MM.1S (cell line): ENCODE data around the gene CCR3.

Source experiments
- DNase-seq: peaks from one replicate; pipeline ENCODE4 v3.0.0-alpha.2; 2015
- H2AFZ ChIP-seq: fragments of 300-600 bp; sonication (generic); 2 replicates; pipeline ENCODE4 v1.6.0; 2016; ENCODE audit warnings: antibody characterized with exemption, low read length
- H3F3A ChIP-seq: fragments of 300-600 bp; sonication (generic); 2 replicates; pipeline ENCODE4 v1.6.1; 2016; ENCODE audit warnings: mild to moderate bottlenecking, antibody characterized with exemption, low read length, moderate library complexity, mixed read lengths; ENCODE audit not compliant: insufficient read depth
- H3K27ac ChIP-seq: fragments of 300-600 bp; sonication (generic); 2 replicates; pipeline ENCODE4 v1.5.1; 2016; ENCODE audit warnings: mild to moderate bottlenecking, low read length
- H3K27me3 ChIP-seq: fragments of 300-600 bp; sonication (generic); replicated peaks from 2 replicates; pipeline ENCODE4 v1.6.0; 2016; ENCODE audit warnings: low read length; ENCODE audit not compliant: insufficient read depth
- H3K36me3 ChIP-seq: fragments of 300-600 bp; sonication (generic); replicated peaks from 2 replicates; pipeline ENCODE4 v1.6.1; 2016; ENCODE audit warnings: mild to moderate bottlenecking, low read length, mixed read lengths; ENCODE audit not compliant: insufficient read depth
- H3K4me1 ChIP-seq: fragments of 300-600 bp; sonication (generic); 2 replicates; pipeline ENCODE4 v1.6.1; 2016; ENCODE audit warnings: low read length, mixed read lengths
- H3K4me2 ChIP-seq: fragments of 300-600 bp; sonication (generic); 2 replicates; pipeline ENCODE4 v1.6.0; 2016; ENCODE audit warnings: low read depth, low read length
- H3K4me3 ChIP-seq: fragments of 300-600 bp; sonication (generic); 2 replicates; pipeline ENCODE4 v1.5.1; 2016; ENCODE audit warnings: low read length, mixed read lengths
- H3K79me2 ChIP-seq: fragments of 300-600 bp; sonication (generic); 2 replicates; pipeline ENCODE4 v1.6.1; 2016; ENCODE audit warnings: mixed run types, low read length, mixed read lengths
- H3K9ac ChIP-seq: fragments of 300-600 bp; sonication (generic); 2 replicates; pipeline ENCODE4 v1.6.1; 2016; ENCODE audit warnings: low read length, mixed read lengths
- H3K9me2 ChIP-seq: fragments of 300-600 bp; sonication (generic); replicated peaks from 2 replicates; pipeline ENCODE4 v1.6.1; 2016; ENCODE audit warnings: mild to moderate bottlenecking, low read length, mixed read lengths; ENCODE audit not compliant: insufficient read depth
- H3K9me3 ChIP-seq: fragments of 300-600 bp; sonication (generic); replicated peaks from 2 replicates; pipeline ENCODE4 v1.6.1; 2016; ENCODE audit warnings: mild to moderate bottlenecking, low read length, mixed read lengths; ENCODE audit not compliant: insufficient read depth
- H4K20me1 ChIP-seq: fragments of 300-600 bp; sonication (generic); 2 replicates; pipeline ENCODE4 v1.6.1; 2016; ENCODE audit warnings: mild to moderate bottlenecking, low read length, moderate library complexity, mixed read lengths; ENCODE audit not compliant: insufficient read depth
- CTCF ChIP-seq: fragments of 300-600 bp; sonication (generic); IDR thresholded peaks from 2 replicates; pipeline ENCODE4 v1.5.1; 2016; ENCODE audit warnings: antibody characterized with exemption, low read length, mixed read lengths
- EZH2 ChIP-seq: fragments of 300-600 bp; sonication (generic); optimal IDR thresholded peaks from 2 replicates; pipeline ENCODE3; 2017; ENCODE audit warnings: low read depth, mild to moderate bottlenecking, antibody characterized with exemption, low read length, mixed read lengths
- EZH2phosphoT487 ChIP-seq: fragments of 300-600 bp; sonication (generic); IDR thresholded peaks from 2 replicates; pipeline ENCODE4 v1.6.1; 2018; ENCODE audit warnings: antibody characterized with exemption, low read length

Gene CCR3

GRCh38 chr3:46293035-46293724 is 50.9 kb downstream of the CCR3 start:
- Histone ChIP-seq H3K9me3 (no peaks in the 10 kb centered on the region), H3K4me1 (peaks cover 93% of the 10 kb centered on the region), H3K9ac (peak overlapping the region; percentile 78), H3K79me2 (peaks cover 17% of the 10 kb centered on the region), H3K9me2 (no peaks in the 10 kb centered on the region), H3K27me3 (no peaks in the 10 kb centered on the region), H4K20me1 (no peaks in the 10 kb centered on the region), H3K36me3 (no peaks in the 10 kb centered on the region), H3F3A (peaks cover 61% of the 10 kb centered on the region), H3K27ac (peak overlapping the region; percentile 97), H3K4me3 (peak overlapping the region; percentile 48), H2AFZ (no peak overlapping the region), H3K4me2 (peak overlapping the region; percentile 77)
- no peak for TF ChIP-seq EZH2
- TF ChIP-seq EZH2phosphoT487 = no peak
- TF ChIP-seq CTCF = peak; percentile 54
- peak; percentile 70 for DNase-seq

- peak; percentile 81 for DNase-seq
- H3K4me1 ChIP-seq = peaks cover 94% of the 10 kb centered on the region
- no peaks in the 10 kb centered on the region for H3K9me2 ChIP-seq
- no peaks in the 10 kb centered on the region for H3K9me3 ChIP-seq
- H2AFZ ChIP-seq = 0 out of 2 replicates have a peak overlapping the region, but pooled peaks have one; percentile 2
- peak overlapping the region; percentile 78 for H3K9ac ChIP-seq
- H3K4me2 ChIP-seq = peak overlapping the region; percentile 77
- H3K27me3 ChIP-seq = no peaks in the 10 kb centered on the region
- TF ChIP-seq EZH2phosphoT487 = no peak
- no peak for TF ChIP-seq EZH2
- TF ChIP-seq CTCF = no peak
- H4K20me1 ChIP-seq = no peaks in the 10 kb centered on the region
- peaks cover 17% of the 10 kb centered on the region for H3K79me2 ChIP-seq
- no peaks in the 10 kb centered on the region for H3K36me3 ChIP-seq
- peak overlapping the region; percentile 48 for H3K4me3 ChIP-seq
- peak overlapping the region; percentile 97 for H3K27ac ChIP-seq
- H3F3A ChIP-seq = peaks cover 61% of the 10 kb centered on the region
Measured at GRCh38 chr3:46293991-46294833, 52.0 kb downstream of the CCR3 start.

- no peak overlapping the region for H3K4me3 ChIP-seq
- no peaks in the 10 kb centered on the region for H3K36me3 ChIP-seq
- TF ChIP-seq EZH2 (no peak), CTCF (no peak), EZH2phosphoT487 (no peak)
- no peaks in the 10 kb centered on the region for H4K20me1 ChIP-seq
- peaks cover 63% of the 10 kb centered on the region for H3F3A ChIP-seq
- no peak overlapping the region for H3K27ac ChIP-seq
- no peak overlapping the region for H3K9ac ChIP-seq
- H3K27me3 ChIP-seq = no peaks in the 10 kb centered on the region
- DNase-seq = no peak
- no peak overlapping the region for H3K4me2 ChIP-seq
- peaks cover 6% of the 10 kb centered on the region for H3K79me2 ChIP-seq
- H3K4me1 ChIP-seq = peaks cover 96% of the 10 kb centered on the region
- H2AFZ ChIP-seq = no peak overlapping the region
- no peaks in the 10 kb centered on the region for H3K9me3 ChIP-seq
- no peaks in the 10 kb centered on the region for H3K9me2 ChIP-seq
Measured at GRCh38 chr3:46296826-46297225, 54.6 kb downstream of the CCR3 start.
